AML-193 (cell line): Measurements from ENCODE around the gene ZNF778.

Source experiments
- DNase-seq, 2 experiments: peaks; one replicate each; lab custom pipeline; 2025; lab: John Stamatoyannopoulos, UW

The ZNF778 gene

DNA sequence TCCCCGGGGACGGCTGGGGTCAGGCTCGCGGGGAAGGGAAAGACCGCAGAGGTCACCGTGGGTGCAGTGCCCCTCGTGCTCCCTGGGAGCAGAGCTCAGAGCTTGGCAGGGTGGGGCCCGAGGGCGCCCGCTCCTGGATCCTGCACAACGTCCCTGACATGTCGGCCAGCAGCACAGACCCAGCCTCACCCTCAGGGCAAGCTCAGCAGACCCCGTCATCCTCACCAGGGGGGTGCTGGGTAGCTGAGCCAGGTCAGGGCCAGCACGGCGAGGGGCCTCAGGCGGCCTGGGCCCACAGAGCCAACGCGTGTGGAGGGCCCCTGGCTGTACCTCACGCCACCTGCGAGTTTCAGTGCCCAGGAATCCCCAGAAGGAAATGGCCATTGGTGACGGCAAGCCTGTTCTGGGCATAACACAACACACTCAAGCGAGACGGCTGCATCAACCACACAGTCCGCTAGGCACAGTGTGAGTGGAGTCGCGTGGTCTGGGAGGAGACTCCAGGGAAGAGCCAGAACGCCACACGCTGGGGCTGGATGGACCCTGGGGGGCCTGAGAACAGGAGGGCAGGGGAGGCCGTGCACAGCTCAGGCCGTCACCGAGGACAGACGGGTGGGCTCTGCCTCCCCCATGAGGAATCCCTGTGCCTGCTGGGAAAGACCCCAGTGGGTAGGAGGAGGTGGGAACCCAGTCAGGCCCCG lies 60.3 kb downstream of the ZNF778 start:
- no peak for DNase-seq

DNA sequence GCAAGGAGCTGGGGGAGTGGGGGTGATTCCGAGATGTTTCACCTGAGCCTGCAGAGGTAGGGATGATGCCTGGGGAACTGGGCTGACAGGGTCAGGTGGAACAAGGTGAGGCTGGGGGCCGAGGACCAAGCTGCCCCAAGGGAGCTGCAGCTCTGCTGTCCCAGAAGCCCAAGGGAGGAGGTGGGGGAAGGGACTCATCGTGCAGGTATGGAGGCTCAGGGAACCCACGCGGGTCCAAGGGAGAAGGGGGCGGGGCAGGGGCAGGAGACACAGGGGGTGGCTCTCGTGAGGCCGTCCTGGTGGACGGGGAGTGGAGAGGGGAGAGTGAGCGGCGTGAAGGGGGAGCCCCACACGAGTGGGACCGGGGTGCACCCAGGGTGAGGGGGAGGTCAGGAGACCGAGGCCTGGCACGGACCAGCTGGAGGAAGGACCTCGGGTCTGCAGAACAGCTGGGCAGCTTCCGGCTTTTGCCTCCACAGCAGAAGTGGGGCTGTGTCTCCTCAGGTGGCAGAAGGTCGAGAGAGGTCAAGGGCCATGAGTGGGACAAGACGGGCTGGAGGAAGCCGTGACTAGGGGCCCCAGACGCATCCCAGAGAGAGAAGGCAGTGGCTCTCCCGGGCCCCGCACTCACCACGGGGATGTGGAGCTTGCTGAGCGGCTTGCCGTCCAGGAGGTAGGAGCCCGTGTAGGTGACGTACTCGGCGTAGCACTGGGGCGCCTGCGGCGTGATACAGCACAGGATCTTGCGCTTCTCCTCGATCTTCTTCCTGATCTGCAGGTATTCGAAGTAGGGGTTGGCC lies 61.1 kb downstream of the ZNF778 start:
- no peak for DNase-seq

DNA sequence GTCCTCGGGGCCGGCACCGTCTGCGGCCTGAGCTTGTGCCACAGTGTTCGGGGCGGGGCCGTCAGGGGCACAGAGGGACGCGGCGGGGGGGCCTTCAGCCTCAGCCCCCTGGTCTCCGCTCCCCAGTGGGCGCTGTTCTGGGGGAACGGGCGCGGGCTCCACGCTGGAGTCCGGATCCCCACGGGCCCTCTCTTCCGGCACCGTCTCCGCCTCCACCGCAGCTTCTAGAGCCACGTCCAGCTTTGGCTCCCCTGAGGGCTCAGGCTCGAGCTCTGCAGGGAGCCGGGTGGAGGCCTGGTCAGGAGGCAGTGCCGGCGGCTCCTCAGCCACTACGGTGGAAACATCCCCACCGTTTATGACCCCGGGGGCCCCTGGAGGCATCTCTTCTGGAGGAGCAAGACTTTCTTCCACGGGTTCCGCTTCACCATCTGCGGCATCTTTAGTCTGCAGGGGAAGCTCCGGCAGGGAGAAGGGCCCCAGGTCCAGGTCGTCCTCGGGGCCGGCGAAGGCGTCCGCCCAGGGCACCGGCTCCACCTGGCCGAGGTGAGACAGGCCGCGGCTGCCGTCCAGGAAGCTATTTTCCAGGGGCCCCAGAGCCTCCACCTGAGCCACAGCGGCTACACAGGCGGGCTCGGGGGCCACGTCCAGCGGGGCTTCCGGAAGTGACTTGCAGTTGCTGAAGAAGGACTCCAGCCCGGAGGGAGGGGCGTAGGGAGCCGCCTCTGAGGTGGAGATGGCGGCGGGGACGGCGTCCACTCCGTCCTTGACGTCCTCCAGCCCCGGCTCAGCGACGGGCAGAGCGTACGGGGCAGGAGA lies 62.4 kb downstream of the ZNF778 start:
- DNase-seq: no peak

DNA sequence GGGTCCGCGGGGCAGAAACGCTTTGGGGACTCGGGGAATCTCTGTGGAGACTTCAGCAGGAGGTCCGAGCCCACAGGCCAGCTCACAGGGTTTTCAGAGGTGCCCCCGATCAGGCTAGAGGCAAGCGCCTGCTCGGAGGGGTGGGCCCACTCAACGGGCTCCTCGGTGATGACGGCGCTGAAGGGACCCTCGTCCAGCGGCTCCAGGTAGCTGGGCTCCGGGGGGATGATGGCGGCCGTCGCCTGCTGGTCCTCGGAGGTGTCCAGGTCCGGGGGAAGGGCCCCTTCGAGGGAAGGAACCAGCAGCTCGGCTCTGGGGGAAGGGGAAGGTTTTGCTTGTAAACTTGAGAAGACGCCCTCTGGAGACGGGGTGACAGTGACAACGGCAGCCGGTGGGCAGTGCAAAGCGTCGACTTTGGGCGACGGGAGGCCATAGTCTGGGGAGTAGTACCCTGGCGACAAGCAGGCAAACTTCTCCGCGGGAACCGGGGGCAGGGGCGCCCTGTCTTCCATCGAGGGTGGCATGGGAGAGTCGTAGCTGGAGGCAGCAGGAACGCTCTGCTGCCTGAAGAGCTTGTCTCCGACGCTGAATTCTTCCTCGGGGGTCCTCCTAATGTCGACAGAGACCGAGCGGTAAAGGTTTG lies 63.2 kb downstream of the ZNF778 start:
- no peak for DNase-seq

DNA sequence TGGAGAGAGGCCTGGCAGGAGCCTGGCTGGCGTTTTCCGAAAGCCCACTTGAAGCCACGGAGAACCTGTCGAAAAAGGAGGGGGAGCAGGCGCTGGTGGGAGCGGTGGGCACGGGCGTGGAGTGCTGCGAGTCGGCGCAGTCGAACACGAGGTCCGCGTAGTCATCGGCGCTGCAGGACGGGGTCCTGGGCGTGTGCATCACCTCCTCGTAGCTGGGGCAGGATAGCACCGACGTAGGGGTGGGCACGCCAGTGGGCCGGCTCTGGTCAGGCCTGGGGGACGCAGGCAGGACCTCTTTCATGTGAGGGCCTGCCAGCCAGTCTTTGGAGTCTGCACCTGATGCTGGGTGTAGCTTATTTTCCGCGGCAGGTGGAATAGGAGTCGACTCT lies 63.7 kb downstream of the ZNF778 start:
- DNase-seq: no peak

DNA sequence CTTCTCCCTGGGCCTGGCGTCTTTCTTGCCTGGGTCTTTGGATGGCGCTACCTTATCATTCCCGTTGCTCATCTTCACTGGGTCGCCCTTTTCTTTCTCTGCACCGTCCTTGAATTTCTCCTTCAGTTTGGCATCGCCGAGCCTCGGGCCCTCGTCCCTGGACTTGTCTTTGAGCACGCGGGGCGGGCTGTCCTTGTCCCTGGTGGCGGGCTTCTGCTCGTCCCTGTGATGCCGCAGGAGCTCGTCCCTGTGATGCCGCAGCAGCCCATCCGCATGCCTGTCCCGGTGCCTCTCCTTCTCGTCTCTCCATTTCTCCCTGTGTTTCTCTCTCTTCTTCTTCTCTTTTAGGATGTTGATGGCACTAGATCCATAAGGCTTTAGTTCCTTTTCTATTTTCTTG lies 64.3 kb downstream of the ZNF778 start:
- no peak for DNase-seq

DNA sequence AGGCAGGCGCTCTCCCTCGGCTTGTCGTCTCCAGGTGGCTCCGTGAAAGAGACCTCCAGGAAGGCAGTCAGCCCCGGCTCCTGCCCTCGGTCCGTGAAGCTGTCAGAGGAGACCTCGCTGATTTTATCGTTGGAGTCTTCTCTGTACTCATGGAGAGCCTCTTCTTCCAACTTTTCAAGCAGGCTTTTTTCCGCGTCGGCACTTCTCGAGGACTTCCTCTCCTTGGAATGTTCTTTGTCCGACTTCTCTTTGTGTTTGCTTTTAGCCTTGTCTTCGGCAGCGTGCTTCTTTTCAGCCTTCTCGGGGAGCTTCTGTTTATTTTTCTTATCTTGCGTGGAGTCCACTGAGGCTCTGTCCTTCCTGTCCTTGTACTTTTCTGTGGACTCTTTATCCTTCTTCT lies 65.0 kb downstream of the ZNF778 start:
- no peak for DNase-seq

DNA sequence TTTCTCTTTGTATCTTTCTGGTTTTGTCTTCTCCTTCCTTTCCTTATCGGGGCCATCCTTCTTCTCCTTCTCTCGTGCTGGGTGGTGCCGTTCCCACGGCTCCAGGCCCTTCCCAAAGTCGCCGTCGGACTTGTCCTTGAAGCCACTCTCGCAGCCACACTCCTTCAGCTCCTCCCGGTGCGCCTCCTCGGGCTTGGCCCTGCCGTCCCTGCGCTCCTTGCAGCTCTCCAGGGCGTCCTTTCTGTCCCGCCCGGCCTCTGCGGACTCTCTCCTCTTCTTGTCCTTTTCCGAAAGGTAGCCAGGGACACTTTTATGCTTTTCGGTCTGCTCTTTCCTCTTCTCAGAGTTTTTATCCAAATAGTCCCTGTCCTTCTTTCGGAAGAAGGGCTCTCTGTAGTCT lies 65.9 kb downstream of the ZNF778 start:
- DNase-seq: no peak

DNA sequence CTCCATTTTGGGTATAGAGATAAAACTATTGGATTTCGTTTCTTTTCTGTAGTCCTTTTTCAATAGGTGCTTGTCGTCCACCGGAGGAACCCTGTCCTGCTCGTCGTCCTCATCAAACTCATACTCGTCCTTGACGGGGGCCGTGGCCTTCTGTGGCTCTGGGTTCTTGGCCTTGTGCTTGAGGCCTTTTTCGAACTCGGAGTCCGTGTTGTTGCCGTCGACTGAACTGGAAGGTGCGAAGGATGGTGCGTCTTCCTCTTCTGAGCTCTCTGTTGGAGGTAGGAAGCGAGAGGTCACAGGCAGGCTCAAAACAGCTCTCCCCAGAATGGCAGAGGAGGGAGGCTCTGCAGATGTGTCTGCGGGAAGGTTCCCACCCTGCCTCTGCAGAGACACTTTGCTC lies 67.9 kb downstream of the ZNF778 start:
- DNase-seq: no peak

DNA sequence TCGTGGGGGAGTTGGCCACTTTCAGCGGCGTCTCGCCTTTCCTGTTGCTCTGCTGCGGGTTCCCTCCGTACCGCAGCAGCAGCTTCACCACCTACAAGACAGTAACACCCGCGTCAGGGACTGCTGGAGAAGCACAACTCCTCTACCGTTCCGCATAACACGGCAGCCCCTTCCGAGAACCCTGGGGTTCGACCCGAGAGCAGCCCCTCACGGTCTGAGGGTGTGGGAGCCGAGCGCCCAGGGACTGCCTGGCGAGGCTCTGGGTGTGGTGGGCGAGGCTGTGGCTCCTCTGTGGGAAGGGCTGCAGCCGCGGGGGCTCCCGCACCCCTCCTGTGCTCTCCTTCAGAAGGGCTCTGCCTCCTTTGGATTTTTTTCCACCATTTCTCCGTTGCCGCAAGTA lies 68.6 kb downstream of the ZNF778 start:
- DNase-seq: no peak
